Kidney (tissue), 22 donors: Measurements from ENCODE around the gene SHISA6. TPM values are rescaled to one million over a fixed set of nuclear protein-coding genes. Genes with fewer than 3 reads are reported as not detected.

Experiments used
- DNase-seq, 5 donors: peaks; one replicate each; pipeline ENCODE4 v3.0.0-alpha.2; 2013 to 2020
- FAIRE-seq: peaks from 2 replicates; lab custom pipeline; 2012; peaks lifted over from hg19 to GRCh38; lab: Jason Lieb, UNC
- H3K27ac ChIP-seq, 2 donors: one replicate each; pipeline ENCODE4 v1.7.0; 2013; ENCODE audit warnings: low read depth in 2 of 2, low read length in 2 of 2, inconsistent platforms in 1 of 2
- H3K27me3 ChIP-seq: one replicate; pipeline ENCODE4 v1.7.1; 2013; ENCODE audit warnings: low read length, inconsistent platforms; ENCODE audit not compliant: control insufficient read depth, insufficient read depth
- H3K36me3 ChIP-seq, 3 donors: one replicate each; pipeline versions ENCODE4 v1.7.0 to v1.7.1; 2013; ENCODE audit warnings: low read length in 3 of 3, control low read depth in 1 of 3, inconsistent platforms in 1 of 3; ENCODE audit not compliant: insufficient read depth in 3 of 3, control insufficient read depth in 2 of 3
- H3K4me1 ChIP-seq, 3 donors: one replicate each; pipeline versions ENCODE4 v1.7.0 to v1.7.1; 2013; ENCODE audit warnings: low read length in 3 of 3, inconsistent platforms in 1 of 3, low read depth in 1 of 3; ENCODE audit not compliant: control insufficient read depth in 2 of 3, insufficient read depth in 2 of 3
- H3K4me3 ChIP-seq, 3 donors: one replicate each; pipeline versions ENCODE4 v1.7.0 to v1.8.1; 2013; ENCODE audit warnings: low read length in 3 of 3, control low read depth in 1 of 3, inconsistent platforms in 1 of 3
- H3K9ac ChIP-seq, 3 donors: one replicate each; pipeline versions ENCODE4 v1.7.0 to v1.7.1; 2013; ENCODE audit warnings: low read length in 3 of 3, control low read depth in 1 of 3, inconsistent platforms in 1 of 3
- H3K9me3 ChIP-seq, 3 donors: one replicate each; pipeline versions ENCODE4 v1.7.0 to v1.7.1; 2013; ENCODE audit warnings: low read length in 3 of 3, control low read depth in 1 of 3, inconsistent platforms in 1 of 3; ENCODE audit not compliant: control insufficient read depth in 2 of 3, insufficient read depth in 1 of 3
- intact Hi-C: fragments of 100-400 bp; cut with DNase I; formaldehyde crosslinking; loops from one replicate; pipeline ENCODE4 v1.11.1; 2022
- long read RNA-seq, 10 donors: library from polyadenylated mRNA in 1 of 10; unstranded in 1 of 10; transcript quantifications; one replicate each; pipeline ENCODE4 v2.0.0 and lab custom pipeline, GENCODE V29; 2021 to 2026
- polyA plus RNA-seq: library from polyadenylated mRNA; stranded (reverse); fragments of 350-450 nt; fragmentation: Illumina TruSeq; extraction: RNeasy Lipid Tissue Mini Kit (QIAGEN cat#74804); gene quantifications from one replicate; pipeline ENCODE4 v1.2.3, GENCODE V29; 2014; ENCODE audit warnings: low read depth, low replicate concordance; ENCODE audit not compliant: insufficient read depth
- total RNA-seq: library from RNA; stranded (reverse); fragmentation: NEBNext Ultra II Directional; extraction: Animal tissue kit (Norgen Biotek cat#: 25700); gene quantifications from one replicate; pipeline ENCODE4 v1.2.1, GENCODE V29; 2021
- TF ChIP-seq, protein P1 (sequence below): IDR thresholded peaks from 3 replicates; pipeline ENCODE4 v1.5.1; 2012; ENCODE audit warnings: mild to moderate bottlenecking, moderate library complexity, borderline replicate concordance; ENCODE audit not compliant: insufficient read depth; ENCODE audit errors: extremely low read depth
- donor health status: control.
- donor health status: control.
- donor health status: control.
- donor health status: control.
- donor health status: control.
- donor health status: DM: yes; HTN: yes; CAD: no.
- donor health status: Normal renal cell carcinoma (clear cell type).

Gene SHISA6
- total RNA-seq (1.0 TPM), polyA plus RNA-seq (0.84 TPM)
- long read RNA-seq, donor 1, result 0 reads
- long read RNA-seq, donor 2, full-length matches to known transcripts, result 1 of 1 reads
- long read RNA-seq, donor 2, partial matches to known transcripts, result 0 of 1 reads
- long read RNA-seq, donor 2, other reads (novel, unspliced or antisense), result 0 of 1 reads
- long read RNA-seq, donor 3, result 0 reads
- long read RNA-seq, donor 4, result 0 reads
- long read RNA-seq, donor 5, result 0 reads
- long read RNA-seq, donor 6, result 0 reads
- long read RNA-seq, donor 7, partial matches to known transcripts, result 0 of 4 reads
- long read RNA-seq, donor 7, other reads (novel, unspliced or antisense), result 4 of 4 reads
- long read RNA-seq, donor 8, result 0 reads
- long read RNA-seq, donor 9, full-length matches to known transcripts, result 1 of 1 reads
- long read RNA-seq, donor 9, partial matches to known transcripts, result 0 of 1 reads
- long read RNA-seq, donor 9, other reads (novel, unspliced or antisense), result 0 of 1 reads
- long read RNA-seq, donor 10, result 0 reads

DNA sequence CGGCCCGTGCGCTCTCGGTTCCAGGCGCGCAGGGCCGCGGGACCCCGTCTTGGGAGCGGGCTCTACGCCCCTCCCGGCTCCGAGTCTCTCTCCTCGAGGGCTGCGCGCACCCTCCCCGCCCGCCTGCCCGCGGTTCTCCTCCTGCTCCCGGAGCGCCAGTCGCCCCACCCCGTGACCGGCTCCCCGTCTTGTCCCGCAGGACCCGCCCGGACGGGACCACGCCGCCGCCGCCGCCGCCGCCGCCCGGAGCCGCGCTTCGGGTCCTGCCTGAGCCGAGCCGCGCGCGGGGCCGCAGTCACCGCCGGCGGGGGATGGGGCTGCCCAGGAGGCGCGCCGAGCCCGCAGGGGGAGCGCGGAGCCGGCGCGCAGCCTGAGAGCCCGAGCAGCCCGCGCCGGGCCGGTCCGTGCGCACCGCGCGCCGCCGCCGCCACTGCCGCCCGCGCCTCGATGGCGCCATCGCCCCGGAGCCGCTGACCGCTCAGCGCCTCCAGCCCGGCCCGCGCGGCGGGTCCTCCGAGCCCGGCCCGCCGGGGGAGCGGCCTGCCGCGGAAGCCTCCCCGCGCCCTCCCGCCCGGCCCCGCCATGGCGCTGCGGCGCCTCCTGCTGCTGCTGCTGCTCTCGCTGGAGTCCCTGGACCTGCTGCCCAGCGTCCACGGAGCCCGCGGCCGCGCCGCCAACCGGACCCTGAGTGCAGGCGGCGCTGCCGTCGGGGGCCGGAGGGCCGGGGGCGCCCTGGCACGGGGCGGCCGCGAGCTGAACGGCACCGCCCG is at the start of gene SHISA6:
SHISA6 (plus strand) TSS at position 373 of the 770 bp plus-strand sequence.
- no peak within 1 kb of the TSS for H3K27ac ChIP-seq
- no peaks in the 10 kb centered on the region for H3K9me3 ChIP-seq
- H3K9ac ChIP-seq, result no peak within 1 kb of the TSS
- no peaks in the 10 kb centered on the region for H3K4me1 ChIP-seq
- H3K36me3 ChIP-seq, result no peaks in the 10 kb centered on the region
- peaks cover 21% of the 10 kb centered on the region for H3K27me3 ChIP-seq
- intact Hi-C loops, result no loop called here
- DNase-seq, result peak; percentile 38 to 80 (median 55)
- H3K4me3 ChIP-seq, result peak within 1 kb of the TSS in 2 of 3 donors; percentile 11 to 26
- TF ChIP-seq, protein P1, sequence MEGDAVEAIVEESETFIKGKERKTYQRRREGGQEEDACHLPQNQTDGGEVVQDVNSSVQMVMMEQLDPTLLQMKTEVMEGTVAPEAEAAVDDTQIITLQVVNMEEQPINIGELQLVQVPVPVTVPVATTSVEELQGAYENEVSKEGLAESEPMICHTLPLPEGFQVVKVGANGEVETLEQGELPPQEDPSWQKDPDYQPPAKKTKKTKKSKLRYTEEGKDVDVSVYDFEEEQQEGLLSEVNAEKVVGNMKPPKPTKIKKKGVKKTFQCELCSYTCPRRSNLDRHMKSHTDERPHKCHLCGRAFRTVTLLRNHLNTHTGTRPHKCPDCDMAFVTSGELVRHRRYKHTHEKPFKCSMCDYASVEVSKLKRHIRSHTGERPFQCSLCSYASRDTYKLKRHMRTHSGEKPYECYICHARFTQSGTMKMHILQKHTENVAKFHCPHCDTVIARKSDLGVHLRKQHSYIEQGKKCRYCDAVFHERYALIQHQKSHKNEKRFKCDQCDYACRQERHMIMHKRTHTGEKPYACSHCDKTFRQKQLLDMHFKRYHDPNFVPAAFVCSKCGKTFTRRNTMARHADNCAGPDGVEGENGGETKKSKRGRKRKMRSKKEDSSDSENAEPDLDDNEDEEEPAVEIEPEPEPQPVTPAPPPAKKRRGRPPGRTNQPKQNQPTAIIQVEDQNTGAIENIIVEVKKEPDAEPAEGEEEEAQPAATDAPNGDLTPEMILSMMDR, result no peak
- no peak for FAIRE-seq

- no peak for DNase-seq
- H3K4me1 ChIP-seq, result no peaks in the 10 kb centered on the region
These were observed 45.2 kb upstream of the SHISA6 start for GRCh38 chr17:11195801-11196200.

GRCh38 chr17:11204991-11205390 is 36.0 kb upstream of the SHISA6 start:
- Histone ChIP-seq H3K36me3 (no peaks in the 10 kb centered on the region), H3K9me3 (no peaks in the 10 kb centered on the region), H3K27me3 (no peaks in the 10 kb centered on the region), H3K9ac (no peak overlapping the region), H3K4me1 (no peaks in the 10 kb centered on the region), H3K27ac (no peak overlapping the region), H3K4me3 (no peak overlapping the region)
- TF ChIP-seq, protein P1, result no peak
- intact Hi-C loops, result no loop called here
- DNase-seq (no peak), FAIRE-seq (no peak)

More at GRCh38 chr17:11195801-11196200, 45.2 kb upstream of the SHISA6 start:
- intact Hi-C loops, result no loop called here
- H3K9ac ChIP-seq, result no peak overlapping the region
- no peak overlapping the region for H3K4me3 ChIP-seq
- no peaks in the 10 kb centered on the region for H3K27me3 ChIP-seq
- no peak overlapping the region for H3K27ac ChIP-seq
- no peaks in the 10 kb centered on the region for H3K36me3 ChIP-seq
- TF ChIP-seq, protein P1, result no peak
- no peaks in the 10 kb centered on the region for H3K9me3 ChIP-seq
- FAIRE-seq, result no peak
